Measurements from ENCODE around the gene LEKR1. TPM values are rescaled to one million over a fixed set of nuclear protein-coding genes. Genes with fewer than 3 reads are reported as not detected.

Gene LEKR1
- total and polyA plus RNA-seq, 9 of the 15 experiments (the other 6 are each of a cell fraction or from before 2014, with no cell fraction given), result 0.76 to 1.8 (median 1.2) TPM

DNA sequence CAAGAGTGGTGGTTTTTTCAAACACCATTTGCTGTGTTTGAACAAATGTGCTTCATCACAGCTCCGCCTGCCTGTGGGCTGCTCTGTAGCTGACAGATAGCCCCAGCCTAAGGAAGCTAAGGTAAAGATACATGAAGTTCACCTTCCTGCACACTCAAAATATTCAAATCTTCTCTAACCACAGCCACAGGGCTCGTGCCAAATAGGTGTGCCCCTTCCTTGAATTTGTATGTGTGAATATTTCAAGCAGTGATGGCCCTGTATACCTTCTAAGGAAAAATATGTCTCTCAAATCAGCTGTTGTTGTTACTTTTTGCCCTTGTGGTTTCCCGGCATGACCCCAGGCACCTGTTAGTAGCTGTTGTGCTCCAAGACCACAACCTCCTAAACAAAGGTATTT, 241.0 kb downstream of the LEKR1 start:
- intact Hi-C loops (cut with micrococcal nuclease), result no loop called here

More for the DNA sequence above, 241.0 kb downstream of the LEKR1 start:
- in situ Hi-C loops (cut with MboI), result no loop called here
- H3K9me1 ChIP-seq (ENCODE audit: control insufficient read depth, insufficient read depth, low read length), result no peaks in the 10 kb centered on the region
- CTCF ChIA-PET (ENCODE audit: low intra/inter-chr PET ratio), result no interaction called here
- POLR2A ChIA-PET, result interaction anchor here (0.6 to 2.6 kb wide), 3 partner anchors 16 to 378 kb away, joined by 3 to 8 read pairs (median 3); no protein-coding TSS in a partner anchor
- H3K9ac ChIP-seq (ENCODE audit: insufficient read depth in 1 of 2, low read depth in 2 of 2, low read length in 2 of 2), result no peak overlapping the region
- ATAC-seq (peak; percentile 59), FAIRE-seq (no peak), DNase-seq (ENCODE audit: extremely low read depth in 1 of 4, low spot score in 3 of 4) (no peak)
- BruUV-seq (replicated peaks), result no TSS peak
- no peaks in the 10 kb centered on the region for H3K79me2 ChIP-seq (ENCODE audit: control insufficient read depth, insufficient read depth, low read length)
- no peaks in the 10 kb centered on the region for H3K9me3 ChIP-seq (replicated peaks; ENCODE audit: control insufficient read depth, insufficient read depth, low read depth, low read length)
- 24% methylated on average over 3 of the region's 3 CpGs for WGBS (ENCODE audit: insufficient coverage, low coverage, missing lambda C conversion rate)
- no peaks in the 10 kb centered on the region; a peak in 3 of 5 replicates for H3K4me1 ChIP-seq (replicated peaks in 1 of 2; ENCODE audit: control insufficient read depth in 2 of 2, insufficient read depth in 2 of 2, low read length in 2 of 2)
- no peak overlapping the region for H3K4me3 ChIP-seq
- no peaks in the 10 kb centered on the region for H3K36me3 ChIP-seq (ENCODE audit: control insufficient read depth, insufficient read depth, low read length)
- H2AFZ ChIP-seq (ENCODE audit: low read depth, low read length), result no peak overlapping the region
- no peaks in the 10 kb centered on the region for H3K27me3 ChIP-seq (ENCODE audit: control insufficient read depth in 2 of 2, insufficient read depth in 2 of 2, low read length in 2 of 2)
- peak; percentile 58 for TF ChIP-seq TCF3 (CRISPR knock-in tag; IDR thresholded peaks at IDR 0.05)
- TF ChIP-seq EZH2 (IDR thresholded peaks at IDR 0.05; ENCODE audit: borderline replicate concordance, low read depth, low read length), result no peak
- TF ChIP-seq CBFA2T3 (IDR thresholded peaks at IDR 0.05), result peak; percentile 39
- TF ChIP-seq TAL1 (IDR thresholded peaks at IDR 0.05), result peak; percentile 21; the same call in 1 of the 2 replicates
- TF ChIP-seq, protein P1, sequence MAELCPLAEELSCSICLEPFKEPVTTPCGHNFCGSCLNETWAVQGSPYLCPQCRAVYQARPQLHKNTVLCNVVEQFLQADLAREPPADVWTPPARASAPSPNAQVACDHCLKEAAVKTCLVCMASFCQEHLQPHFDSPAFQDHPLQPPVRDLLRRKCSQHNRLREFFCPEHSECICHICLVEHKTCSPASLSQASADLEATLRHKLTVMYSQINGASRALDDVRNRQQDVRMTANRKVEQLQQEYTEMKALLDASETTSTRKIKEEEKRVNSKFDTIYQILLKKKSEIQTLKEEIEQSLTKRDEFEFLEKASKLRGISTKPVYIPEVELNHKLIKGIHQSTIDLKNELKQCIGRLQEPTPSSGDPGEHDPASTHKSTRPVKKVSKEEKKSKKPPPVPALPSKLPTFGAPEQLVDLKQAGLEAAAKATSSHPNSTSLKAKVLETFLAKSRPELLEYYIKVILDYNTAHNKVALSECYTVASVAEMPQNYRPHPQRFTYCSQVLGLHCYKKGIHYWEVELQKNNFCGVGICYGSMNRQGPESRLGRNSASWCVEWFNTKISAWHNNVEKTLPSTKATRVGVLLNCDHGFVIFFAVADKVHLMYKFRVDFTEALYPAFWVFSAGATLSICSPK (IDR thresholded peaks at IDR 0.05; ENCODE audit: borderline replicate concordance), result no peak
- peak in 1 of 2 experiments; percentile 32; a peak in 1 of 4 replicates for TF ChIP-seq RAD21 (CRISPR knock-in tag; conservative IDR thresholded peaks at IDR 0.05 in 1 of 2, IDR thresholded peaks at IDR 0.05 in 1 of 2)
- TF ChIP-seq ARID1B (IDR thresholded peaks at IDR 0.05), result peak; percentile 9; the same call in 1 of the 2 replicates
- peak; percentile 30; the same call in 1 of the 2 replicates for TF ChIP-seq L3MBTL2 (IDR thresholded peaks at IDR 0.05)
- no peak overlapping the region for H3K27ac ChIP-seq (ENCODE audit: extremely low read depth, low read depth, low read length)
- no peaks in the 10 kb centered on the region for H4K20me1 ChIP-seq (replicated peaks; ENCODE audit: control insufficient read depth, insufficient read depth, low read length)
- no peak overlapping the region for H3K4me2 ChIP-seq (ENCODE audit: insufficient read depth, low read length)

Measured in K562 (cell line).